Skeletal muscle tissue (tissue), 4 donors: ENCODE data around the gene SFSWAP. TPM values are rescaled to one million over a fixed set of nuclear protein-coding genes. Genes with fewer than 3 reads are reported as not detected.
"Not testable (repeated sequence)": the region's sequence is repeated elsewhere in the genome, so short reads cannot be mapped to it uniquely, and the experiment has no call there.

Source experiments
- H3K27ac ChIP-seq: one replicate; pipeline ENCODE4 v1.7.0; 2013; ENCODE audit warnings: mild to moderate bottlenecking, low read depth, low read length, inconsistent platforms
- H3K27me3 ChIP-seq, 3 donors: one replicate each; pipeline ENCODE4 v1.7.0; 2013; ENCODE audit warnings: low read length in 3 of 3; ENCODE audit not compliant: control insufficient read depth in 3 of 3, insufficient read depth in 3 of 3
- H3K36me3 ChIP-seq, 3 donors: one replicate each; pipeline ENCODE4 v1.7.0; 2013; ENCODE audit warnings: low read length in 3 of 3; ENCODE audit not compliant: control insufficient read depth in 3 of 3, insufficient read depth in 3 of 3
- H3K4me1 ChIP-seq, 3 donors: one replicate each; pipeline ENCODE4 v1.7.0; 2013; ENCODE audit warnings: low read length in 3 of 3, mild to moderate bottlenecking in 3 of 3; ENCODE audit not compliant: control insufficient read depth in 3 of 3, insufficient read depth in 3 of 3
- H3K4me3 ChIP-seq, 3 donors: one replicate each; pipeline ENCODE4 v1.7.0; 2013; ENCODE audit warnings: low read length in 3 of 3
- H3K9ac ChIP-seq, 3 donors: one replicate each; pipeline ENCODE4 v1.7.0; 2013; ENCODE audit warnings: low read length in 3 of 3, mild to moderate bottlenecking in 3 of 3, moderate library complexity in 2 of 3, low read depth in 1 of 3
- H3K9me3 ChIP-seq, 3 donors: one replicate each; pipeline ENCODE4 v1.7.0; 2013; ENCODE audit warnings: low read length in 3 of 3; ENCODE audit not compliant: control insufficient read depth in 3 of 3
- total RNA-seq: library from RNA; depleted of rRNA; stranded (reverse); fragments of >200 nt; gene quantifications from one replicate; pipeline ENCODE4 v1.2.3, GENCODE V29; 2014
- donor health status: Osteomylitis.

The SFSWAP gene
- total RNA-seq, 1 donor from 2014 or later, result 17.7 TPM

- Histone ChIP-seq H3K36me3 (no peaks in the 10 kb centered on the region), H3K9me3 (no peaks in the 10 kb centered on the region), H3K4me1 (no peaks in the 10 kb centered on the region), H3K27me3 (peaks cover 14 to 19% (median 16%) of the 10 kb centered on the region in 3 donors), H3K27ac (no peak overlapping the region), H3K4me3 (no peak overlapping the region), H3K9ac (no peak overlapping the region)
Measured at GRCh38 chr12:131672311-131672940, 38.5 kb upstream of the SFSWAP start.

GRCh38 chr12:131672941-131673887 is 37.7 kb upstream of the SFSWAP start:
- peaks cover 14 to 22% (median 22%) of the 10 kb centered on the region in 3 donors for H3K27me3 ChIP-seq
- no peak overlapping the region for H3K4me3 ChIP-seq
- H3K36me3 ChIP-seq, result no peaks in the 10 kb centered on the region
- no peaks in the 10 kb centered on the region for H3K4me1 ChIP-seq
- no peaks in the 10 kb centered on the region for H3K9me3 ChIP-seq
- no peak overlapping the region for H3K27ac ChIP-seq
- H3K9ac ChIP-seq, result no peak overlapping the region

GRCh38 chr12:131673888-131674257 is 37.0 kb upstream of the SFSWAP start:
- Histone ChIP-seq H3K4me3 (no peak overlapping the region), H3K9ac (no peak overlapping the region), H3K4me1 (no peaks in the 10 kb centered on the region), H3K36me3 (no peaks in the 10 kb centered on the region), H3K27ac (no peak overlapping the region), H3K9me3 (no peaks in the 10 kb centered on the region), H3K27me3 (peaks cover 21 to 25% (median 22%) of the 10 kb centered on the region in 3 donors)

- no peak overlapping the region for H3K9ac ChIP-seq
- H3K9me3 ChIP-seq, result no peaks in the 10 kb centered on the region
- H3K4me3 ChIP-seq, result no peak overlapping the region
- H3K36me3 ChIP-seq, result no peaks in the 10 kb centered on the region
- no peak overlapping the region for H3K27ac ChIP-seq
- H3K4me1 ChIP-seq, result no peaks in the 10 kb centered on the region
- peaks cover 22 to 25% (median 25%) of the 10 kb centered on the region in 3 donors for H3K27me3 ChIP-seq
Measured at GRCh38 chr12:131674373-131674772, 36.5 kb upstream of the SFSWAP start.

- Histone ChIP-seq H3K9me3 (no peaks in the 10 kb centered on the region), H3K36me3 (no peaks in the 10 kb centered on the region), H3K4me3 (no peak overlapping the region), H3K4me1 (no peaks in the 10 kb centered on the region), H3K27me3 (peaks cover 22 to 25% (median 25%) of the 10 kb centered on the region in 3 donors), H3K9ac (no peak overlapping the region), H3K27ac (no peak overlapping the region)
Measured at GRCh38 chr12:131675126-131676080, 35.5 kb upstream of the SFSWAP start.

- Histone ChIP-seq H3K9ac (no peak overlapping the region), H3K27ac (no peak overlapping the region), H3K4me3 (no peak overlapping the region), H3K4me1 (no peaks in the 10 kb centered on the region), H3K36me3 (no peaks in the 10 kb centered on the region), H3K27me3 (peaks cover 22 to 31% (median 26%) of the 10 kb centered on the region in 3 donors), H3K9me3 (no peaks in the 10 kb centered on the region)
Measured at GRCh38 chr12:131676544-131676943, 34.3 kb upstream of the SFSWAP start.

- H3K27ac ChIP-seq, H3K9me3 ChIP-seq, H3K4me3 ChIP-seq, H3K4me1 ChIP-seq, H3K9ac ChIP-seq, H3K36me3 ChIP-seq: not testable (repeated sequence)
- peaks cover 19 to 31% (median 24%) of the 10 kb centered on the region in 3 donors for H3K27me3 ChIP-seq
Measured at GRCh38 chr12:131677067-131677466, 33.8 kb upstream of the SFSWAP start.

- no peak overlapping the region for H3K4me3 ChIP-seq
- H3K27ac ChIP-seq, result no peak overlapping the region
- no peaks in the 10 kb centered on the region for H3K36me3 ChIP-seq
- peaks cover 18 to 31% (median 19%) of the 10 kb centered on the region in 3 donors for H3K27me3 ChIP-seq
- no peaks in the 10 kb centered on the region for H3K9me3 ChIP-seq
- H3K4me1 ChIP-seq, result no peaks in the 10 kb centered on the region
- H3K9ac ChIP-seq, result no peak overlapping the region
Measured at GRCh38 chr12:131677699-131678098, 33.2 kb upstream of the SFSWAP start.

GRCh38 chr12:131678389-131679181 is 32.3 kb upstream of the SFSWAP start:
- H3K27ac ChIP-seq, H3K9ac ChIP-seq, H3K36me3 ChIP-seq, H3K4me1 ChIP-seq, H3K9me3 ChIP-seq, H3K4me3 ChIP-seq: not testable (repeated sequence)
- peaks cover 16 to 26% (median 23%) of the 10 kb centered on the region in 3 donors for H3K27me3 ChIP-seq
